SKM-1 treated with dmso at 0.1 percent for 144 hours (cell line): Measurements from ENCODE around the gene CAPN9.

ENCODE experiments used
- DNase-seq: peaks from one replicate; lab custom pipeline; 2025; ENCODE audit not compliant: unreplicated experiment; lab: John Stamatoyannopoulos, UW

CAPN9 gene

DNA sequence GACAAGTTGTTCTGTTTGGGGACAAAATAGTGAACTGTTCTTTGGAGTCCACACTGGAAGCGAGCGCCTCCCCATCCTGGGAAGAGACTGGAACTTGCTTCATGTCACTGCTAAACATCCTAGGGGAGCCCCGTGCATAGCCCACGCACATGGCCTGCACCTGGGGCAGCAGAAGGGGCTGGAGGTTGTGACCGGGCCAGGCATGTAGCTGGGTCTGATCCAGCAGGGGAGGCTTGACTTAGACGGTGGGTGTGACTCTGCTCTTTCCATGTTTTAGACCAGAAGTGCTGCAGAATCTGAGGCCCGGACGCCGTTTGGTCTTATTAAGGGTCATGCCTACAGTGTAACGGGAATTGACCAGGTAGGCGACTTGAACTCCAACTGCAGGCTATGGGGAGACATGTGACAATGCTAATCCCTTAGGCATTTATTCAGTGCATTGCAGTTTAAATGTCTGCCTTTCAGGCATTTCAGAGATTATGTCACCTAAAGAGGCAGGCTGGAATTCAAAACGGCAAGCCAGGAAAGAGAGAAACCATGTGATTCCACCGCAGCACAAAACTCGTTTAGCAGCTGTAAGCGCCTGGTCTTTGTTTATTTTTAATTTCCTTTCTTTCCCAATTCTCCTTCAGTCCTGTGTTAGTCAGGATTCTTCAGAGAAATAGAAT, 21.8 kb downstream of the CAPN9 start:
- DNase-seq = no peak

DNA sequence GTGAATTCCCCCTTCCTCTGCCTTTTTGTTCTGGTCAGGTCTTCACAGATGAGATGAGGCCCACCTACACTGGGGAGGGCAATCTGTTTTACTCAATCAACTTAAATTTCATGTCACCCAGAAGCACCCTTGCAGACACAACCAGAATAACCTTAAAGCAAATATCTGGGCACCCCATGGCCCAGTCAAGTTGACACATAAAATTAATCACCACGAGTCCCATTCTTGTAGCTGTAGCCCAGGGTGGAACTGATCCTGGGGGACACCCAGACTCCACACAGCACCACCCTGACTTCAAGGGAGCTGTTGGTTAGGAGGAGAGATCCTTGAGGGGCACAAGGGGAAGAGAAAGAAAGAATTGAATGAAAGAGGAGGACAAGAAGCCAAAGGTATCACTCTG, 23.1 kb downstream of the CAPN9 start:
- no peak for DNase-seq

DNA sequence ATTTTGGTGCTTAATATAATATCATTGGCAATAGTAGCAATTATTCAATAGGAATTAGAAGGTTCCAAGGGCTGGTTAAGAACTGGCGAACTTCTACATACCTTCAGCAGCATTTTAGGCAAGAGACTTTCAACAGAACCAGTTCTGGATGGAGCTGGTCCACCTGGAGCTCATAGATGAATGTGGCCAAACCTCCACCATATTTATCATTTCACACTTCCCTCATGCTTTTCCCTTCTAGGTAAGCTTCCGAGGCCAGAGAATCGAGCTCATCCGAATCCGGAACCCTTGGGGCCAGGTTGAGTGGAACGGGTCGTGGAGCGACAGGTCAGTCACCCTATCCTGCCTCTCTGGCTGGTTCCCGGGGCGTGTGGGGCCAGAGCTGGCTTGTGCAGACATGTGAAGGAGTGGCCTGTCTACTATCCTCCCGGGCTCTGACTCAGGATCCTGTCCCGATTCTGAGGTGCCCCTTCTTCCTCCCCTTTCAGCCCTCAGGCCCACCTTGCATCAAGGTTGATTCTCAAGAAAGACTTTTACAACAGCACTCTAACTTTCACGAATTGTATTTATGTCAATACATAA, 24.7 kb downstream of the CAPN9 start:
- no peak for DNase-seq

DNA sequence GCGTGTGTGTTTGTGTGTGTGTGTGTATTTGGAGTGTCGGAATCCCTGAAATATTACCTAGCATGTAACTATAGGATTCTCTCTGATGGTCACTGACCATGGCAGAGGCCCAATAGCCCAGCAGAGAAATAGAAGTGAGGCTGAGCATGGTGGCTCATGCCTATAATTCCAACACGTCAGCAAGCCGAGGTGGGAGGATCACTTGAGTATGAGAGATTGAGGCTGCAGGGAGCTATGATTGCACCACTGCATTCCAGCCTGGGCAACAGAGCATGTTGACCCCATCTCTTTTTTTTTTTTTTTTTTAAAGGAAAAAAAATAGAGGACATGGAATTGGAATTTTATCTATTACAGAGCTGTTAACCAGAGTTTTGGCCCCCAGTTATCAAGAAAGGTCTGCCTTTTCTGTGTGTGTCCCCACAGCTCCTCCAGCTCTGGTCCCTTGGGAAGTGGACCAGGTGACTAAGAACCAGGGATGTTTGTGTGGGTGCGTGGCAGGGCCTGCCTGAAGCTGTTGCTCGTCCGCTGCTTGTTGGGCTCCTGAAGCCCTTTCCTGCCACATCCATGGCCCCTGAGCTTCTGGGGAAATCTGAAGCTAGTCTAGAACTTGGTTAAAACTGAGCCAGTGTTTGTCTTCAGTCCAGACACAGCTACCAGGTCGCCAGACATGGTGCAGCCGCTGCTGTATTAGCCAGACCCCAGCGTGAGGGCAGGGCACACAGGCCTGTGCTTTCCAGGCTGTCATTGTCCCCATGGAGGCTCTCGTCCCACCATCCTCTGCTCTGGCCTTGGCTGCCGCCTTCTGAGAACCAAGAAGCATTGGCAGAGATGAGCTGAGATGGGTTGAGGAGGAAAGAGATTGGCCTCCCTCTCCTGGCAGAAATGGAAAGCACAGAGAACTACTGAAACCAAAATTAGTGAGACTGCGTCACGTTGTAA, 25.5 kb downstream of the CAPN9 start:
- peak; percentile 24 for DNase-seq

DNA sequence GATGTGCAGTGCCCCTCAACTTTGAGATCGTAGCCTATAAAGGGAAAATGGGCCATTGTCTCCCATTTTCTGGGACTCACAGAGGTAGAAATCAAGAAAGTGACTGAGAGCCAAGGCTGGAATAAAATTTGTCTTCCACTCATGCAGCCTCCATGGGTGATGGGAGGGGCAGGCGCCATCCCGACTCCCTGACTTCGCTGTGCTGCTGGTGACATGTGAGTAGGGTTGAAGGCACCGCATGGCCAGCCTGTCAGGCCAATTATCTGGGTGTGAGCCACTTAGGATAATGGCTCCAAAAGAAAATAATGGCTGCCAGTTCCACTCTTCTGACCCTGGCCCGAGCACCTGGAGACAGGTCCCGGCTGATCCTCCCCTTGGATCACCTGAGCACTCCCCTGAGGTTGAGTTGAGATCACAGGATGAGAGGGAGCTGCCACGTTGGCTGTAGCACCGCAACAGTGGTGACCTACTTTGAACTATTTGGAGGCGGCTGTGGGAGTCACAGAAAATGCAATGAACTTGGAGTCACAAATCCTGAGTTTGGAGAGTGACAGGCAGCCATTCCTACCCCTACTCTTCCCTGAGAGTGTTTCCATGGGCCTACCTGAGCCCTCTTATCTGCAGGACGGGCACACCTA, 26.3 kb downstream of the CAPN9 start:
- no peak for DNase-seq

DNA sequence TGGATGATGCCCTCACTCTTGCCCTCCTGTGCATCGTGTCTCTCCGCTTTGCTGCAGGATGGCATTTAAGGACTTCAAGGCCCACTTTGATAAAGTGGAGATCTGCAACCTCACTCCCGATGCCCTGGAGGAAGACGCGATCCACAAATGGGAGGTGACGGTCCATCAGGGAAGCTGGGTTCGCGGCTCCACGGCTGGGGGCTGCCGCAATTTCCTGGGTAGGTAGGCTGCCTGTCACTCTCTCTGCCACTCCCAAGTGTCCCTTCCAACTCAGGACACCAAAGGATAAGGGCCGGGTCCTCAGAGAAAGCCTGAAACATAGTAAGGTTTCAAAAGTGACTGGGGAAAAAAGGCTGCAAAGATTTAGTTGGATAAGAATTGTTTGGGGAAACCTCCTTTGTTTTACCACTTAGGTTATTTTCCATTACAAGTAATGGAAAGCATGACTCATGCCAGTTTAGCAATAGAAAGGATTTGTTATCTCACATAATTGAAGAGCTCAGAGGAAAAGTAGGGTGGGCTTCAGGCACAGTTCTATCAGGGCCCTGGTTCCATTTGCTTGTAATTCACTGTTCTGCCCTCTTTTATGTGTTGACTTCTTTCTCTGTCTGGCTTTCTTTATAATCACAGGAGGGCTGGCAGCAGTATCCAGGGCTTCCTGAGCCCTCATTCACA, 31.9 kb downstream of the CAPN9 start:
- no peak for DNase-seq

DNA sequence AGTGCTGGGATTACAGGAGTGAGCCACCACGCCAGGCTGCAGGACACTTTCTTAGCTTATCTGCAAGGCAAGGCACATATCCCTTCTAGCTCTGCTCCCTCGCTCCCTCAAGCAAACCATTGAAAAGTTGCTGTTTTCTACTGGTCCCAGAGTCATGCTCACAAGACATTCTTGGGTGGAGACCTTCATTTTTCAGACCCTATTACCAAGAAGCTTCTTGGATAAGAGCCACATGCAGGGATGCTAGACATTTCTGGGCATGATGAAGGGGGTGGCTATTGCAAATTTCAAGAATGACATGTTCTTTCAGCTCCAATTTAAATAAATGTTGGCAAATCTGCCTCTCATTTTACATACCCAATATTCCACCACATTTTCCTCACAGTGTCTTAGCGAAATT, 33.9 kb downstream of the CAPN9 start:
- DNase-seq = no peak

DNA sequence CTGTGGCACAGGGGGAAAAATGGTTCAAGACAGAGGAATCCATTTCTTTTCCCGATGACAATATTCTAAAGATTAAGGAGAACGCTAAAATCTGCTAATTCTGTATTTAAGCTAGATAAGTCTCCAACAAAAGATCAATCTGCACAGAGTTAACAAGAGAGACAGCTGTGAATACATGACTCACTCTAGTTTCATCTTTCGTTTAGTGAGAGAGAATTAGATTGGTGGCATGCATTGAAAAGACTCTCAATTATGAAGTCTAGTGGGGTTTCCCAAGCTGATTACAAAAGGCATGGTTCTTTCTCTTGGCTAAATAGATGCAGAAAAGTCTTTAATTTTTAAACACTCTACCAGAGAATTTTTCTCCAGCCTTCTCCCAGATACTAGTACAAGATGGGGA, 34.4 kb downstream of the CAPN9 start:
- no peak for DNase-seq

DNA sequence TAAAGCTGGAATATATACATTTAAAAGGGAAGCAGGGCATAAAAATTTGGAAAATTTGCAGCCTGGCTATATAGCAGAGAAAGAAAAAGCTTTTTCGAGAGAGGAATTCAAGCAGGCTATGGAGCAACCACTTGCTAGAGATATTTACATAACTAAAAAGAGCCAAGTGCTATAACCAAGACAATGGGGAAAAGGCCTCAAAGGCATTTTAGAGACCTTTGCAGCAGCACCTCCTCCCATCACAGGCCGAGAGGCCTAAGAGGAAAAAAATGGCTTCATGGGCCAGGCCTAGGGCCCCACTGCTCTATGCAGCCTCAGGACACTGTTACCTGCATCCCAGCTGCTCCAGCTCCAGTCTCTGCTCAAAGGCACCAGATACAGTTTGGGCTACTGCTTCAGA, 37.0 kb downstream of the CAPN9 start:
- no peak for DNase-seq

DNA sequence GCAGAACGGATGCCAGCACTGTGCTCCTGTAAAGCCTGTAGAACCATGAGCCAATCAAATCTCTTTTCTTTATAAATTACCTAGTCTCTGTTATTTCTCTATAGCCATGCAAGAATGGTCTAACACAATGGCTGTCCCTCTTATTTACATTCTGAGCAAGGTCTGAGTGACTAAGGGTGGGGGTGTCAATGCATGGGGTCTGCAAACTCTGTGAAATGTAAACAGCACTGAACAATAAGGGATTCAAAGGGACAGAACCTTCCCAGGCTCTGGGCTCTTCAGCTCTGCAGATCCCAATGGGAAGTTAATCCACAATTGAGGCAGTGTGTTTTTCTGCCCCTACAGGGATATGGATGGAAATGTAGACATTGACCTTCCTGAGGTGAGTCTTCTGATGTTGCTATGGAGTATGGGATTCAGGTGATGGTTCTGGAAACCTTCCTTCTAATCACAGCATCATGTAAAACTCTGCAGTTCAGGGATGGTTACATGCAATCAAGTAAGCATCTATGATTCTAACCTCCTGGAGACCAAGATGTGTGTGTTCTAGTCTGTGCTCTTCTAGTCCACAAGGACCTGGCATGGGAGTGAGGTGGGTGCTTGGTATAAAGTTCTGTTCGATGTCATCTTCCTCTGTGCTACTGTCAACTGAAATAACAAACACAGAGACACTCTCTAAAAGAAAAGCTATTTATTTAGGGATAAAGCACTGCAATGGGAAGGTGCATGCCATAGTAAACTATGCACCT, 38.6 kb downstream of the CAPN9 start:
- DNase-seq = no peak

DNA sequence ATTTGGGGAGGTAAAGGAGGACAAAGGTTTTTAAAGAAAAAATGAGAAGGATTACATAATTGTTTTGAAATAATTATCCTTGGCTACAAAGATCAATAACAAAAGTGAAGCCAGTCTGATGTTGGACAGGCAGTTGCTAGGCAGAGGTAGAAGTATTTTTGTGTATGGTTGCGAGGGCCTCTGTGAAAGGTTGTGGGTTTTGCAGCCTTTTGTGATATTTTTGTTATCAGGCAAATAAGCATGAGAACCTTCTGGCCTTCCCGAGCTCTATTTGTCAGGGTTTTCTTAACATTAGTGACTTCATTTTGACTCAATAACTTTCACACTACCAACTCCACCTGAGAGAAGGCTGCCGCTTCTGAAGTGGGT, 39.2 kb downstream of the CAPN9 start:
- no peak for DNase-seq

DNA sequence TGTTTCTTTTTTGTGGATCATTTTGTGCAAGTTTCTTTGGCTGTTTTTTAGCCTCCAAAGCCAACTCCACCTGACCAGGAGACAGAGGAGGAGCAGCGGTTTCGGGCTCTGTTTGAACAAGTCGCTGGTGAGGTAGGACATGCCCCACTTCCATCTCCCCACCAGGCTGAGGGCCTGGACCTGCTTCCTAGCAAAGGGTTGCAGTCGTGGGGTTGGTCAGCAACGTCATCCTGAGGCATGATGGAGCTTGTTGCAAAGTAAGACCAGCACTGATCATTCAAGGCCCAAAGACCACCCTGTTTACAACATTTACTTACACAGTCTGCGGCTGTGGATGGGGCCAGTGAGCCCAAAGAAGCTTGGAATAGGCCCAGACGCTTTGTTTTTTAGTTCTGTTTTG, 40.3 kb downstream of the CAPN9 start:
- no peak for DNase-seq

DNA sequence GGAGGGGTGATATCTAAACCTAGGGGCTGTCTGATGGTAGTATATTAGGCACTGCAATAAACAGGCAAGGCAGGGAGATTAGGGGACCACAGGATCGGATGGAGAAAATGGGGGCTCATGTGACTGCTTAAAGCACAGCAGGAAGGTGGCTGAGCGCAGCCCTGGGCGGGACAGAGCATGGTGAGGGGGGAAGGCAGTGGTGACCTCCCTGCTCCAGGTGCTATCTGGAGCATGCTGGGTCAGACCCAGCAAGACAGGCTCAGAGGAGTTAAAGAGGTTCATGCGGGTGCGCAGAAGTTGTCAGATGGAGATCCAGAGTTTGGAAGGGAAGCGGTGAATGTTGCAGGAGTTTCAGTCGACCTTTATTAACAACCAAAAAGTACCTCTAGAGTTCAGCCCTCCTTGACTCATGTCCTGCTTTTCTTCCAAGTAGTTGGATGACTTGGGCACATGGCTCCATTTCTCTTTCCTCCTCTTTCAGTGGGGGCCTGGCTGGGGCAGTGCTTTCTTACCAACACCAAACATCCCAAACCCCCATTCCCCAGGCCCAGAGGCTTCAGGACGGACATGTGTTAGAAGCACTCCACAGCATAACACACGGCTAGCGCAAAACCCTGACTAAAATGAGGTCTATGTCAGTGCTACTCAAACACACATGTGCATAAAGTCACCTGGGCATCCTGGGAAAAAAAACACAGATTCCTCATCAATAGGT, 41.5 kb downstream of the CAPN9 start:
- no peak for DNase-seq

DNA sequence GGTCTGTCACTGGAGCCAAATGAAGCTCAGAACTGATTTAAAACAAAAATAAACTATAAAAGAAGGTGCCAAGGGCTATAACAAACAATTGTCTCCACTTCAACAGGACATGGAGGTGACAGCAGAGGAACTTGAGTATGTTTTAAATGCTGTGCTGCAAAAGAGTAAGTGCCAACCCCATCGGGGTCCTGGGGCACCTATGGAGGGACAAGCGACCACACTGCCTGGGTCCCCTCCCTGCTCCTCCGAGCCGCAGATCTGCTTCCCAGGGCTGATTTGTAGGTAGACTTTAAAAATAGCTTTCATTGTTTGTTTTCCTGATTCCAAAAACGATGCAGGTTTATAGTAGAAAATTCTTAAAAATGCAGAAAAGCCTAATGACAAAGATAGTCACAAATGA, 42.8 kb downstream of the CAPN9 start:
- DNase-seq = no peak

DNA sequence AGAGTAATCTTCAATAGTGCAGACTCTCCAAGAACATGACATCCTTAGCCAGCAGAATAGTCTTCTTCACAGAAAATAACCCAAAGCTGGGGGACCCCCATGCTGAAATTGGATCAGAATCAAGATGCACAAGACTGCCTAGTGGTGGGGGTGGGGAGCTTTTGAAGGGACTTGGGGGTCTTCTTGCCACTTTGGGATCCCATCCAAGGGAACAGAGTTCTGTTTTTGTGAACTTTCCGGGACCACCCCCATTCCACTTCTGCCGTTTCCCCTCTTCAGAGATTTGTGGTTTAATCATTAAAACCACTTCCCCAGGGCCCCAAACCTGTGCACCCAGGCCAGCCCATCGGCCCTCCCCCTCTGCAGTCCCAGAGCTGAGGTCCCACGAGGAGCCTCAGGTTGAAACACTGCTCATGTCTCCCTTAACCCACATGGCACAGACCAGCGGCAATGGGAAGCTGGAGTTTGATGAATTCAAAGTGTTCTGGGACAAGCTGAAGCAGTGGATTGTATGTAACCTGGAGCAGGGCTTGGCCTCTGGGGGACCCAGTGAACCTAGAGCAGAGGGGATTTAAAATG, 44.9 kb downstream of the CAPN9 start:
- DNase-seq = no peak

DNA sequence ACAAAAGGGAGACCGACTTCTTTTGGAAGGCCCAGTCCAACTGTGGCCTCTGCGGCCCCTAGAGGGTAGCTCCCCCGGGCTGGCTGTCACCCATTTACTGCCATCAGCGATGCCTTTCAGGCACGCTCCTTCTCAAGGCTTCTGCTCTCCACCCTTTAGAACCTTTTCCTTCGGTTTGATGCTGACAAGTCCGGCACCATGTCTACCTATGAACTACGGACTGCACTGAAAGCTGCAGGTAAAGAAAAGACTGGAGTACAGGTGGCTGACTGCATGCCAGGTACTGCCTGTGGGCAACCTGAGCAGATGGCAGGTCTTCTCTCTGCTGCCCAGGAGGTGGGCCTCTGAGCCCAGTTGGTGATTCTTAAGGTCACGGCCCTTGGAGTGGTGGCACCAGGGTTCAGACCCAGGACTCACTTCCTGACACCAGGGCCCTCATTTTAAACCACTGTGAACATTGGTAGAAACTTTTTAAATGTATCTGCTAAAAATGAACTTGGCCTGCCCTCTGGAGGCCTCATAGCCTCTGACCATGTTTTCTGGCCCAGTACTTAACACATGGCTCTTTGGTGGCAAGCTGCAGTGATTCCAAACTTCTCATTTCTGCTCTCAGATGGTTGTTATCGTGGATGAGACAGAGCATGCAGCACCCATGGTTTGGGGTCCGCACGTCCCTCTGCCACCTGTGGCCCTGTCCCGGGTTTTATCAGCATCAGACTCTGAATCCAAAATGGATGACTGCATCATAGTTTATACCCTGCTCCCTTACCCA, 45.7 kb downstream of the CAPN9 start:
- DNase-seq = no peak

DNA sequence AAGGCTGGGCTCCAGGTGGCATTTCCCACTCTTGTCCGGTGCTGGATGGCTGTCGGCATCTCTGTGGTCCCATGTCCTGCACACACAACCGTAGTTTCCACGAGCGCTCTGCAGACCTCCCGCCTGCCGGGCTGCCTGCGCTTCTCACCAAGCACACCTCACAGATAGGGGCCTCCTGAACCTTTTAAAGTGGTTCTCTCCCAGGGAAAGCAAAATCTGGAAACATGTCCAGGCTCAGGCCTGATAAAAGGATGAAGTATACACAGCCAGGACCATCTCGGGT, 46.2 kb downstream of the CAPN9 start:
- no peak for DNase-seq

DNA sequence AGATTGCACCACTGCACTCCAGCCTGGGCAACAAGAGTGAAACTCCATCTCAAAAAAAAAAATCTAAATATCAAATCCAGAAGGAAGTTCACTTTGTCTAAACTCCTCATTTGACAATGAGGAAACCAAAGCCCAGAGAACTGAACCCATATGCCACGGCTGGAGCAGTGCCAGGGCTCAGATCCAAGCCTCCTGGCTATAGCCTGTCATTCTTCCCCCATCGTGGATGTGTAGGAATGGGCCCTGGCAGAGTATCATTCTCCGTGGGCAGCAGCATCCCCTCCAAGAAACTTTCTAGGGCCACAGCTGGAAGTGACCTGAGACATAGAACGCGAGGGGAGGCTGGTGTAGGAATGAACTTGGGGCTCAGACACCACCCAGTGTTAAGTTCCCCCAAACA, 47.2 kb downstream of the CAPN9 start:
- no peak for DNase-seq
